CD14-positive monocyte (primary cell): ENCODE data around the gene ZFX. TPM values are rescaled to one million over a fixed set of nuclear protein-coding genes. Genes with fewer than 3 reads are reported as not detected.
A peak's percentile ranks its signal among the peaks of the same experiment; 100 is the strongest.

Source experiments
- DNase-seq, 3 donors: peaks; one replicate each; pipeline ENCODE4 v3.0.0-alpha.2; 2011 to 2022
- H2AFZ ChIP-seq: 2 replicates; pipeline ENCODE4 v1.6.0; 2012; ENCODE audit warnings: mild to moderate bottlenecking, low read depth, low read length, inconsistent platforms; ENCODE audit not compliant: insufficient read depth, poor library complexity, severe bottlenecking
- H3K27ac ChIP-seq, 2 donors: 1 replicate in 1 of 2; 2 replicates in 1 of 2; pipeline ENCODE4 v1.5.1; 2012 to 2013; ENCODE audit warnings: low read length in 2 of 2, control low read depth in 1 of 2, inconsistent platforms in 1 of 2, low read depth in 1 of 2, mild to moderate bottlenecking in 1 of 2
- H3K27me3 ChIP-seq, 2 donors: one replicate each; pipeline versions ENCODE4 v1.6.0 to v1.6.1; 2011 to 2013; ENCODE audit warnings: low read length in 2 of 2; ENCODE audit not compliant: control insufficient read depth in 2 of 2, insufficient read depth in 2 of 2
- H3K36me3 ChIP-seq, 2 donors: replicated peaks in 1 of 2; 1 replicate in 1 of 2; 2 replicates in 1 of 2; pipeline versions ENCODE4 v1.5.1 to v1.6.1; 2012 to 2013; ENCODE audit warnings: low read length in 2 of 2, control low read depth in 1 of 2, inconsistent platforms in 1 of 2, mild to moderate bottlenecking in 1 of 2; ENCODE audit not compliant: insufficient read depth in 2 of 2, control insufficient read depth in 1 of 2
- H3K4me1 ChIP-seq, 2 donors: 1 replicate in 1 of 2; 2 replicates in 1 of 2; pipeline versions ENCODE4 v1.5.1 to v1.6.1; 2012 to 2013; ENCODE audit warnings: low read length in 2 of 2, control low read depth in 1 of 2, inconsistent platforms in 1 of 2, mild to moderate bottlenecking in 1 of 2, moderate library complexity in 1 of 2; ENCODE audit not compliant: insufficient read depth in 2 of 2, control insufficient read depth in 1 of 2
- H3K4me2 ChIP-seq: replicated peaks from 2 replicates; pipeline ENCODE3; 2012; ENCODE audit warnings: low read length, moderate library complexity, mild to moderate bottlenecking; ENCODE audit not compliant: poor library complexity, severe bottlenecking; ENCODE audit errors: extremely low read depth
- H3K4me3 ChIP-seq, 3 experiments: fragments of 200-600 bp in 1 of 3; sonication (generic) in 1 of 3; replicated peaks in 1 of 3; 1 replicate in 2 of 3; 2 replicates in 1 of 3; pipeline ENCODE4 v1.5.1; 2011 to 2013; ENCODE audit warnings: low read length in 3 of 3, mild to moderate bottlenecking in 3 of 3, control low read depth in 2 of 3, low read depth in 2 of 3, inconsistent platforms in 1 of 3, moderate library complexity in 1 of 3
- H3K79me2 ChIP-seq: 2 replicates; pipeline ENCODE4 v1.6.0; 2012; ENCODE audit warnings: mild to moderate bottlenecking, control low read depth, inconsistent platforms, low read length, moderate library complexity; ENCODE audit not compliant: insufficient read depth
- H3K9ac ChIP-seq: 2 replicates; pipeline ENCODE4 v1.6.0; 2017; ENCODE audit warnings: low read length, mild to moderate bottlenecking; ENCODE audit not compliant: insufficient read depth, poor library complexity, severe bottlenecking
- H3K9me3 ChIP-seq, 2 donors: replicated peaks in 1 of 2; 1 replicate in 1 of 2; 2 replicates in 1 of 2; pipeline versions ENCODE4 v1.5.1 to v1.6.1; 2012 to 2013; ENCODE audit warnings: low read length in 2 of 2, control low read depth in 1 of 2; ENCODE audit not compliant: control insufficient read depth in 1 of 2, insufficient read depth in 1 of 2
- H4K20me1 ChIP-seq: 2 replicates; pipeline ENCODE4 v1.6.0; 2012; ENCODE audit warnings: mild to moderate bottlenecking, low read length, control low read depth, moderate library complexity; ENCODE audit not compliant: insufficient read depth
- H3K27ac Mint-ChIP-seq, 7 donors: one replicate each; pipeline ENCODE4 v1.8.0; 2020; ENCODE audit warnings: mild to moderate bottlenecking in 7 of 7, mixed read lengths in 7 of 7, moderate library complexity in 6 of 7, inconsistent platforms in 2 of 7
- H3K27me3 Mint-ChIP-seq, 3 donors: one replicate each; pipeline ENCODE4 v1.8.0; 2021 to 2022; ENCODE audit warnings: low read depth in 3 of 3, mild to moderate bottlenecking in 3 of 3, mixed read lengths in 3 of 3, moderate library complexity in 3 of 3, inconsistent platforms in 1 of 3
- H3K36me3 Mint-ChIP-seq, 2 donors: one replicate each; pipeline ENCODE4 v1.8.0; 2020; ENCODE audit warnings: mixed read lengths in 2 of 2, inconsistent platforms in 1 of 2, mild to moderate bottlenecking in 1 of 2
- H3K4me1 Mint-ChIP-seq: one replicate; pipeline ENCODE4 v1.8.0; 2020; ENCODE audit warnings: mild to moderate bottlenecking, mixed read lengths
- H3K4me3 Mint-ChIP-seq, 2 donors: one replicate each; pipeline ENCODE4 v1.8.0; 2020; ENCODE audit warnings: mild to moderate bottlenecking in 2 of 2, mixed read lengths in 2 of 2, moderate library complexity in 1 of 2
- H3K9me3 Mint-ChIP-seq, 7 donors: one replicate each; pipeline ENCODE4 v1.8.0; 2020 to 2022; ENCODE audit warnings: mixed read lengths in 7 of 7, mild to moderate bottlenecking in 6 of 7, moderate library complexity in 6 of 7, inconsistent platforms in 2 of 7
- WGBS: methylation state at CpG from one replicate; pipeline ENCODE4 v1.1.5; 2013; ENCODE audit warnings: missing lambda C conversion rate; ENCODE audit not compliant: insufficient coverage; 5-methylcytosine and 5-hydroxymethylcytosine counted together
- intact Hi-C, 2 donors: fragments of 100-400 bp; cut with micrococcal nuclease; formaldehyde crosslinking; loops; one replicate each; pipeline versions ENCODE4 v1.15.0 to v1.15.1; 2023
- polyA plus RNA-seq, 3 donors: library from polyadenylated mRNA; depleted of rRNA in 1 of 3; unstranded in 2 of 3; stranded (reverse) in 1 of 3; fragments of 300-500 nt in 2 of 3; fragments of >200 nt in 1 of 3; fragmentation: Illumina TruSeq in 2 of 3; gene quantifications; 1 replicate in 2 of 3; 2 replicates in 1 of 3; pipeline ENCODE4 v1.2.3, GENCODE V29; 2012 to 2021
- TF ChIP-seq, protein P1 (sequence below): fragments of 200-600 bp; IDR thresholded peaks from one replicate; pipeline ENCODE4 v1.8.0; 2022; ENCODE audit warnings: antibody characterized with exemption, mild to moderate bottlenecking

Gene ZFX
- polyA plus RNA-seq, 3 donors: 22.3 to 31.1 (median 30.2) TPM

DNA sequence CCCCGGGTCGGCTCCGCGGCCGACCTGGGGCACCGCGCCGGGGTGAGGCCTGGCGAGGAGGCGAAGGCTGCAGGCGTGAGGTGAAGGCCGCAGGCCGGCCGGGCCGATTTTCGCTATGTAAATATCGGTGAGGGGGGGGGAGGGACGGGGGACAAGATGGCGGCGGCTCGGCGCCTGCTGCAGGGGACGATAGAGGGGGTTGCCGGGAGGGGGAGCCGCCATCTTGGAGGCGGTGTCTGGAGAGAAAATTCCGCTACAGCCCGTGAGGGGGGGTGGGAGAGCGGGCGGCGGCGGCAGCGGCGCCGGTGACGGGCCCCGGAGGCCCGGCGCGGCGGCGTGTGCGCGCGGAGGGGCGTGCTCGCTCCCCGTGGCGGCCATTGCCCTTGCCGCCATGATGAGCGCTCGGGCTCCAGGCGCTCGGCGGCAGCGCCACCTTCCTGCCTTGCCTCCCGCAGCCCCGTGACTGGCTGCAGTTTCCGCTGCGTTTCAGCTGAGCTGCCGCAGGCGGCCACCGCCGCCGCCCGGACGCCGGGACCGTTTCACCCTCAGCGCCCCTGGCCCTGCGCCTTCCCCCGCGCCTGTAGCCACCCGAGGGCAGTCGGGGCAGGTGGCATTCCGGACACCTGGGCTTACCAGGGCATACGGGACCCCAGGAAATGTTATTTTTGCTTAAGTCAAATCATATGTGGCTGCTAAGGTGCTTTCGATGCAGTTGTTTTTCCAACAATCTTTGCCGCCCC is 692 bp downstream of the ZFX start:
- Histone ChIP-seq H3K27ac (peak overlapping the region; percentile 83 to 87), H3K4me1 (peaks cover 23 to 55% of the 10 kb centered on the region in 2 donors), H3K27me3 (no peaks in the 10 kb centered on the region), H3K4me2 (peak overlapping the region; percentile 94), H3K36me3 (peaks cover 4 to 24% of the 10 kb centered on the region in 2 donors), H4K20me1 (peaks cover 49% of the 10 kb centered on the region), H3K9ac (peak overlapping the region; percentile 96), H2AFZ (peak overlapping the region; percentile 84), H3K4me3 (peak overlapping the region; percentile 70 to 94 (median 85)), H3K9me3 (no peaks in the 10 kb centered on the region), H3K79me2 (peaks cover 56% of the 10 kb centered on the region)
- peak overlapping the region; percentile 79 to 89 for H3K4me3 Mint-ChIP-seq
- H3K27me3 Mint-ChIP-seq: no peaks in the 10 kb centered on the region
- H3K4me1 Mint-ChIP-seq: peaks cover 39% of the 10 kb centered on the region
- WGBS: 0% methylated on average over 47 of the region's 79 CpGs
- H3K9me3 Mint-ChIP-seq: no peaks in the 10 kb centered on the region
- TF ChIP-seq, protein P1, sequence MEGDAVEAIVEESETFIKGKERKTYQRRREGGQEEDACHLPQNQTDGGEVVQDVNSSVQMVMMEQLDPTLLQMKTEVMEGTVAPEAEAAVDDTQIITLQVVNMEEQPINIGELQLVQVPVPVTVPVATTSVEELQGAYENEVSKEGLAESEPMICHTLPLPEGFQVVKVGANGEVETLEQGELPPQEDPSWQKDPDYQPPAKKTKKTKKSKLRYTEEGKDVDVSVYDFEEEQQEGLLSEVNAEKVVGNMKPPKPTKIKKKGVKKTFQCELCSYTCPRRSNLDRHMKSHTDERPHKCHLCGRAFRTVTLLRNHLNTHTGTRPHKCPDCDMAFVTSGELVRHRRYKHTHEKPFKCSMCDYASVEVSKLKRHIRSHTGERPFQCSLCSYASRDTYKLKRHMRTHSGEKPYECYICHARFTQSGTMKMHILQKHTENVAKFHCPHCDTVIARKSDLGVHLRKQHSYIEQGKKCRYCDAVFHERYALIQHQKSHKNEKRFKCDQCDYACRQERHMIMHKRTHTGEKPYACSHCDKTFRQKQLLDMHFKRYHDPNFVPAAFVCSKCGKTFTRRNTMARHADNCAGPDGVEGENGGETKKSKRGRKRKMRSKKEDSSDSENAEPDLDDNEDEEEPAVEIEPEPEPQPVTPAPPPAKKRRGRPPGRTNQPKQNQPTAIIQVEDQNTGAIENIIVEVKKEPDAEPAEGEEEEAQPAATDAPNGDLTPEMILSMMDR: peak; percentile 26
- intact Hi-C loops: loop anchor here (2.0 to 5.0 kb wide), 3 partner anchors 95 to 327 kb away; partner anchors contain the start of genes APOO (in 1 of the 2), CXorf58 (in 1 of the 2) and EIF2S3 (in 1 of the 2)
- peak overlapping the region; percentile 84 to 94 (median 90) for H3K27ac Mint-ChIP-seq
- H3K36me3 Mint-ChIP-seq: peaks cover 8 to 28% of the 10 kb centered on the region in 2 donors
- DNase-seq: peak; percentile 74 to 94 (median 88)

DNA sequence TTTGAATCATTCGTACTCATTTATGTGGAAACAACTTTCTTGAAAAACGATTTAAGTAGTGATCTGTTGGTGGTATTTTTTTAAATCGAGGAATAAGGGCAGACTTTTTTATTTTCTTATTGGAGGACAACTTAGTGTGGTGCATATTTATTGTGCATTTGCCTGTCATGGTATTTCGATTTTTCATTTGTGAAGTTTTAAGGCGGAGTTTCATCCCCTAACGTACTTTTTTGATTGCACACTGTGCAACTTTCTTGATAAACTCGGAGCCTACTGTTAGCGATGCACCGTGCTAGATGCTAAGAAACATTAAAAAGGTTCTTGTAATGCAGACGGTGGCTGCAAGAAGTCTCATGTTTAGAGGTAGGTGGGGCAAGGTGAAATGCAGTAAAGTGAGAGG is 1.4 kb downstream of the ZFX start:
- H3K4me3 Mint-ChIP-seq: peak overlapping the region; percentile 79 to 89
- peaks cover 11 to 31% of the 10 kb centered on the region in 2 donors for H3K36me3 Mint-ChIP-seq
- TF ChIP-seq, protein P1: no peak
- H3K4me1 Mint-ChIP-seq: peaks cover 39% of the 10 kb centered on the region
- H2AFZ ChIP-seq: peak overlapping the region; percentile 55
- H3K4me2 ChIP-seq: peak overlapping the region; percentile 94
- no peaks in the 10 kb centered on the region for H3K27me3 Mint-ChIP-seq
- peaks cover 63% of the 10 kb centered on the region for H3K79me2 ChIP-seq
- H3K9ac ChIP-seq: peak overlapping the region; percentile 96
- intact Hi-C loops: loop anchor here (2.0 to 5.0 kb wide), 3 partner anchors 96 to 326 kb away; partner anchors contain the start of genes APOO (in 1 of the 2), CXorf58 (in 1 of the 2) and EIF2S3 (in 1 of the 2)
- peaks cover 4 to 24% of the 10 kb centered on the region in 2 donors for H3K36me3 ChIP-seq
- peaks cover 23 to 55% of the 10 kb centered on the region in 2 donors for H3K4me1 ChIP-seq
- H3K4me3 ChIP-seq: peak overlapping the region; percentile 70 to 91 (median 85)
- peaks cover 56% of the 10 kb centered on the region for H4K20me1 ChIP-seq
- DNase-seq: no peak
- 0% methylated on average over 1 of the region's 10 CpGs for WGBS
- peak overlapping the region; percentile 80 to 87 for H3K27ac ChIP-seq
- peak overlapping the region; percentile 84 to 94 (median 90) for H3K27ac Mint-ChIP-seq
- H3K27me3 ChIP-seq: no peaks in the 10 kb centered on the region
- no peaks in the 10 kb centered on the region for H3K9me3 Mint-ChIP-seq
- H3K9me3 ChIP-seq: no peaks in the 10 kb centered on the region
